ENCODE measurements around the gene TUBGCP3. TPM values are rescaled to one million over a fixed set of nuclear protein-coding genes. Genes with fewer than 3 reads are reported as not detected.

TUBGCP3 gene
- polyA plus RNA-seq, 4 donors, result 5.4 to 21.2 (median 13.2) TPM

DNA sequence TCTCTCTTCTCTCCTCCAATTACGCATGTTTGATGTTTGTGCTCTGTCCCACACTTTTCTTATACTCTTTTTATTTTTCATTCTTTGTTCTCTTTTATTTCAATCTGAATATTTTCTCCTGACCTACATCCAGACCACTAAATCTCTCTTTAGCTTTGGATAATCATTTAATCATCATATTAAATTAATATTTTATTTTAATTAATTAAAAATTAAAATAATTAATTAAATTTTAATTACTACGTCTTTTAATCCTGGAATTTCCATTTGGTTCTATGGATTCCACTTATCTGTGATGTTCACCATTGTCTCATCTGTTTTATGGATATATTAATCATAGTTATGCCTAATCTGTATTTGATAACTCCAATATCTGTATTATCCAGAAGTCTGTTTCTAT lies 149.4 kb downstream of the TUBGCP3 start:
- DNase-seq (no peak), FAIRE-seq (no peak)
- no peak overlapping the region for H3K27ac ChIP-seq (ENCODE audit: low read depth in 1 of 3, low read length in 2 of 3)
- no peaks in the 10 kb centered on the region for H3K4me1 ChIP-seq (ENCODE audit: control insufficient read depth in 3 of 3, insufficient read depth in 2 of 3, low read depth in 1 of 3, low read length in 2 of 3)
- H3K9me3 ChIP-seq (ENCODE audit: control insufficient read depth in 2 of 2, insufficient read depth in 1 of 2, low read depth in 1 of 2, low read length in 1 of 2), result no peaks in the 10 kb centered on the region
- WGBS, 3 donors, result 41 to 85% (median 72%) methylated on average over 2 of the region's 2 CpGs
- H3K4me3 ChIP-seq (ENCODE audit: low read depth in 1 of 3, low read length in 3 of 3), result no peak overlapping the region
- no peaks in the 10 kb centered on the region for H3K36me3 ChIP-seq (ENCODE audit: control insufficient read depth in 3 of 3, insufficient read depth in 2 of 3, low read depth in 1 of 3, low read length in 3 of 3)
- peaks cover 0 to 9% (median 6%) of the 10 kb centered on the region in 3 donors for H3K27me3 ChIP-seq (ENCODE audit: control insufficient read depth in 3 of 3, insufficient read depth in 3 of 3, low read length in 3 of 3)

GRCh38 chr13:112438094-112438493 lies 149.9 kb downstream of the TUBGCP3 start:
- FAIRE-seq, result no peak
- Histone ChIP-seq H3K27me3 (ENCODE audit: control insufficient read depth in 3 of 3, insufficient read depth in 3 of 3, low read length in 3 of 3) (peaks cover 0 to 5% (median 4%) of the 10 kb centered on the region in 3 donors), H3K4me3 (ENCODE audit: low read depth in 1 of 3, low read length in 3 of 3) (no peak overlapping the region), H3K27ac (ENCODE audit: low read depth in 1 of 3, low read length in 2 of 3) (no peak overlapping the region), H3K36me3 (ENCODE audit: control insufficient read depth in 3 of 3, insufficient read depth in 2 of 3, low read depth in 1 of 3, low read length in 3 of 3) (no peaks in the 10 kb centered on the region), H3K9me3 (ENCODE audit: control insufficient read depth in 2 of 2, insufficient read depth in 1 of 2, low read depth in 1 of 2, low read length in 1 of 2) (no peaks in the 10 kb centered on the region), H3K4me1 (ENCODE audit: control insufficient read depth in 3 of 3, insufficient read depth in 2 of 3, low read depth in 1 of 3, low read length in 2 of 3) (no peaks in the 10 kb centered on the region)
- 70 to 88% (median 78%) methylated on average over 1 of the region's 1 CpG for WGBS, 3 donors
- DNase-seq, result no peak

DNA sequence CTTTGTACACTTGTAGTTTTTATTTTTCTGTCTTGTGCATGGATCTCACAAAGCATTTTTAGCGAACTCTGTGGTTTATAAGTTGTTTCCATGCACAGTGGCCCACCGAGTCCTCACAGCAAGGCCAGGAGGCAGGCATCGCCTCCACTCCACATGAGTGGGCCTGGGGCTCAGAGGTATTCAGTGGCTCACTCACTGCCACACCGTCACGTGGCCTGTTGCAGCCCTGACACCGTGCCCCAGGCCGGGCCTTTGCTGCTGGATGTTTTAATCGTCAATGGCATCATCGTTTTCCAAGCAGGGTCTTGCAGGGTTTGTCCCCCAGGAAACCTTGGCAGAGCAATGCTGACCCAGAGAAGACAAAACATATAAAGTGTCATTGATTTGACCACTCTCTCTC lies 152.0 kb downstream of the TUBGCP3 start:
- Histone ChIP-seq H3K4me1 (ENCODE audit: control insufficient read depth in 3 of 3, insufficient read depth in 2 of 3, low read depth in 1 of 3, low read length in 2 of 3) (no peaks in the 10 kb centered on the region), H3K9me3 (ENCODE audit: control insufficient read depth in 2 of 2, insufficient read depth in 1 of 2, low read depth in 1 of 2, low read length in 1 of 2) (no peaks in the 10 kb centered on the region), H3K27ac (ENCODE audit: low read depth in 1 of 3, low read length in 2 of 3) (no peak overlapping the region), H3K4me3 (ENCODE audit: low read depth in 1 of 3, low read length in 3 of 3) (no peak overlapping the region), H3K36me3 (ENCODE audit: control insufficient read depth in 3 of 3, insufficient read depth in 2 of 3, low read depth in 1 of 3, low read length in 3 of 3) (no peaks in the 10 kb centered on the region), H3K27me3 (ENCODE audit: control insufficient read depth in 3 of 3, insufficient read depth in 3 of 3, low read length in 3 of 3) (peaks cover 0 to 4% (median 0%) of the 10 kb centered on the region in 3 donors)
- 82 to 85% (median 83%) methylated on average over 9 of the region's 9 CpGs for WGBS, 3 donors
- no peak for DNase-seq
- no peak for FAIRE-seq

Other genes starting within 250 kb of the TUBGCP3 start
- not detected for gene SPACA7, start 211.8 kb downstream of the TUBGCP3 start, polyA plus RNA-seq
- gene ATP11A, start 101.9 kb upstream of the TUBGCP3 start, polyA plus RNA-seq, result 10 to 100 TPM in 2 of 4 donors, 1 to 10 TPM in 2; 3.2 to 79.6 (median 9.5) TPM